Measurements from ENCODE around the gene LGI4. TPM values are rescaled to one million over a fixed set of nuclear protein-coding genes. Genes with fewer than 3 reads are reported as not detected.
"Not testable (repeated sequence)": the region's sequence is repeated elsewhere in the genome, so short reads cannot be mapped to it uniquely, and the experiment has no call there.

Gene LGI4
- total RNA-seq, 1 donor from 2014 or later, result not detected

GRCh38 chr19:35106898-35107541 lies 27.8 kb downstream of the LGI4 start:
- no peak overlapping the region for H3K4me3 Mint-ChIP-seq
- ATAC-seq (ENCODE audit: low read depth) (no peak), DNase-seq (no peak)
- H3K27ac Mint-ChIP-seq, result no peak overlapping the region
- intact Hi-C loops (cut with micrococcal nuclease), result no loop called here
- peaks cover 10% of the 10 kb centered on the region for H3K27me3 Mint-ChIP-seq
- CTCF ChIA-PET, result interaction anchor here (1.0 kb wide), 1 partner anchor 37 kb away, joined by 3 read pairs; no protein-coding TSS in a partner anchor
- no peak for TF ChIP-seq CTCF (IDR thresholded peaks at IDR 0.05)
- no peaks in the 10 kb centered on the region for H3K4me1 Mint-ChIP-seq
- POLR2A ChIA-PET, result no interaction called here
- H3K9me3 Mint-ChIP-seq, result no peaks in the 10 kb centered on the region
- H3K36me3 Mint-ChIP-seq (ENCODE audit: low read depth), result no peaks in the 10 kb centered on the region

GRCh38 chr19:35106291-35106583 lies 28.6 kb downstream of the LGI4 start:
- no peak for TF ChIP-seq CTCF (IDR thresholded peaks at IDR 0.05)
- Mint-ChIP-seq H3K9me3 (no peaks in the 10 kb centered on the region), H3K4me1 (no peaks in the 10 kb centered on the region), H3K36me3 (ENCODE audit: low read depth) (no peaks in the 10 kb centered on the region), H3K27me3 (peaks cover 10% of the 10 kb centered on the region), H3K27ac (no peak overlapping the region), H3K4me3 (no peak overlapping the region)
- intact Hi-C loops (cut with micrococcal nuclease), result no loop called here
- no peak for ATAC-seq (ENCODE audit: low read depth)
- ChIA-PET CTCF (interaction anchor here (1.0 kb wide), 1 partner anchor 36 kb away, joined by 3 read pairs; no protein-coding TSS in a partner anchor), POLR2A (no interaction called here)
- DNase-seq, result no peak

- H3K27me3 Mint-ChIP-seq, result peaks cover 10% of the 10 kb centered on the region
- H3K27ac Mint-ChIP-seq, result no peak overlapping the region
- intact Hi-C loops (cut with micrococcal nuclease), result no loop called here
- ChIA-PET POLR2A (no interaction called here), CTCF (no interaction called here)
- DNase-seq (no peak), ATAC-seq (ENCODE audit: low read depth) (no peak)
- no peaks in the 10 kb centered on the region for H3K9me3 Mint-ChIP-seq
- TF ChIP-seq CTCF (IDR thresholded peaks at IDR 0.05), result no peak
- H3K36me3 Mint-ChIP-seq (ENCODE audit: low read depth), result no peaks in the 10 kb centered on the region
- H3K4me1 Mint-ChIP-seq, result no peaks in the 10 kb centered on the region
- no peak overlapping the region for H3K4me3 Mint-ChIP-seq
Measured at GRCh38 chr19:35105411-35106290, 29.2 kb downstream of the LGI4 start.

- H3K4me3 Mint-ChIP-seq, result no peak overlapping the region
- intact Hi-C loops (cut with micrococcal nuclease), result no loop called here
- no peaks in the 10 kb centered on the region for H3K9me3 Mint-ChIP-seq
- no peaks in the 10 kb centered on the region for H3K36me3 Mint-ChIP-seq (ENCODE audit: low read depth)
- peaks cover 10% of the 10 kb centered on the region for H3K27me3 Mint-ChIP-seq
- no peak for TF ChIP-seq CTCF (IDR thresholded peaks at IDR 0.05)
- H3K4me1 Mint-ChIP-seq, result no peaks in the 10 kb centered on the region
- ATAC-seq (ENCODE audit: low read depth), result no peak
- no peak for DNase-seq
- ChIA-PET CTCF (no interaction called here), POLR2A (no interaction called here)
- H3K27ac Mint-ChIP-seq, result no peak overlapping the region
Measured at GRCh38 chr19:35105047-35105410, 29.8 kb downstream of the LGI4 start.

- H3K4me1 Mint-ChIP-seq, result no peaks in the 10 kb centered on the region
- intact Hi-C loops (cut with micrococcal nuclease), result no loop called here
Measured at GRCh38 chr19:35104361-35104760, 30.5 kb downstream of the LGI4 start.

GRCh38 chr19:35103614-35104013 lies 31.2 kb downstream of the LGI4 start:
- H3K36me3 Mint-ChIP-seq (ENCODE audit: low read depth); H3K27me3 Mint-ChIP-seq; ATAC-seq (ENCODE audit: low read depth); H3K4me3 Mint-ChIP-seq; POLR2A ChIA-PET; H3K9me3 Mint-ChIP-seq; DNase-seq; intact Hi-C loops (cut with micrococcal nuclease); H3K4me1 Mint-ChIP-seq; H3K27ac Mint-ChIP-seq; CTCF ChIA-PET: not testable (repeated sequence)

More at GRCh38 chr19:35104361-35104760, 30.5 kb downstream of the LGI4 start:
- DNase-seq (no peak), ATAC-seq (ENCODE audit: low read depth) (no peak)
- Mint-ChIP-seq H3K9me3 (no peaks in the 10 kb centered on the region), H3K27ac (no peak overlapping the region), H3K4me3 (no peak overlapping the region), H3K36me3 (ENCODE audit: low read depth) (no peaks in the 10 kb centered on the region), H3K27me3 (peaks cover 5% of the 10 kb centered on the region)
- ChIA-PET POLR2A (no interaction called here), CTCF (no interaction called here)
- no peak for TF ChIP-seq CTCF (IDR thresholded peaks at IDR 0.05)

- intact Hi-C loops (cut with micrococcal nuclease); CTCF ChIA-PET; H3K9me3 Mint-ChIP-seq; H3K27ac Mint-ChIP-seq; POLR2A ChIA-PET; DNase-seq; ATAC-seq (ENCODE audit: low read depth); H3K36me3 Mint-ChIP-seq (ENCODE audit: low read depth); H3K4me1 Mint-ChIP-seq; H3K27me3 Mint-ChIP-seq; H3K4me3 Mint-ChIP-seq: not testable (repeated sequence)
Measured at GRCh38 chr19:35101949-35102348, 32.9 kb downstream of the LGI4 start.

Data from activated B cell treated with CpG ODN at 0.5 μM for 24 hours (primary cell).